Amniotic epithelial cell (primary cell): ENCODE measurements around the gene CCDC89.

Experiments
- DNase-seq: peaks from one replicate; pipeline ENCODE4 v3.0.0-alpha.2; 2010; ENCODE audit warnings: low read depth

Gene CCDC89

GRCh38 chr11:85652786-85653447 lies 33.1 kb downstream of the CCDC89 start:
- DNase-seq = no peak

GRCh38 chr11:85651118-85651517 lies 34.9 kb downstream of the CCDC89 start:
- DNase-seq = no peak

- peak; percentile 73 for DNase-seq
Measured at GRCh38 chr11:85647604-85648299, 38.2 kb downstream of the CCDC89 start, which contains the start of gene TMEM126A. Gene TMEM126A, plus strand, starts transcription at chr11:85647967. Its CDS starts 2,289 bp downstream, at chr11:85650256.

GRCh38 chr11:85647078-85647477 lies 38.9 kb downstream of the CCDC89 start:
- DNase-seq = no peak

GRCh38 chr11:85643191-85643614 lies 42.8 kb downstream of the CCDC89 start:
- DNase-seq = peak; percentile 35

GRCh38 chr11:85634747-85635146 lies 51.2 kb downstream of the CCDC89 start:
- DNase-seq = no peak
